GF-D8 (cell line): Measurements from ENCODE around the gene NAP1L4.
A peak's percentile ranks its signal among the peaks of the same experiment; 100 is the strongest.
"Not testable (repeated sequence)": the region's sequence is repeated elsewhere in the genome, so short reads cannot be mapped to it uniquely, and the experiment has no call there.

Source experiments
- DNase-seq: peaks from one replicate; lab custom pipeline; 2025; lab: John Stamatoyannopoulos, UW

NAP1L4 gene

GRCh38 chr11:2905299-2905698 lies 86.8 kb downstream of the NAP1L4 start:
- not testable (repeated sequence) for DNase-seq

DNA sequence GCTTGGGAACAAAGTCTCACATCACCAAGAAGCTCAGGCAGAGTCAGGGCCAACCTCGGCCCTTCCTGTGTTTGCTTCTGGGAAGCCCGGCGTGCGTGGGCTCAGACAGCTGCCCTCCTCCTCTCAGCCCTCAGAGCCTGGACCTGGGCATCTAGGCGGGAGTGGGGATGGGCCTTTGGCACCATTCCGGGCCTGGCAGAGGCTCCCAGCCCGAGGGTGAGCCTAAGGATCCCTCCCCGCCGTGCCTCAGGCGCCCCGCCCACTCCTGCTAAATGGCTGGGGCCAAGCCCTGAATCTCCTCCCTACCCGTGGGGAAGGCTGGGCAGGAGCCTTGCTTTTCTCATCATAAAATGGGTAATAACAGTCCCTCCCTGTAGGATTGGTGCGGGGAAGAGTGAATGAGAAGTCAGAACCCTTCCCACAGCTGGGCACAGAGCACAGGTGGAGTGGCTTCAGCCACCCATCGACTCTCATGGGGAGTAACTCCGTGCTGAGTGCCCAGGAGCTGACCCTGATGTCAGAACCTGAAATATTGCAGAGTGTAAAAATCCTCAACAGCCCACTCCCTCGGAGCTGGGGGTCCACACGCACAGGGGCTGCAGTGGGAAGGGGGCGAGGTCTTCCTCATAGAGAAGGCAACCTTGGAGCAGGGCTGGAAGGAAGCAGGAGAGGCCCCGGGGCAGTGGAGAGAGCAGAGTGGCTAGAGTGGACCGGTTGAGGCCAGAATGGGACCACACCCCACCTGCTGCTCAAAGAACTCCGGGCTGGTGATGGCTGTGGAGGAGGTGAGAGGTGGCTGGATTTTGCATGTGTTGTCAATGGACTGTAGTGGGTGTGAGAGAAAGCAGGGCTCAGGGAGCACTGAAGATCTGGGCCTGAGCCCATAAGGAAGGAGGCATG lies 87.7 kb downstream of the NAP1L4 start:
- DNase-seq = no peak

DNA sequence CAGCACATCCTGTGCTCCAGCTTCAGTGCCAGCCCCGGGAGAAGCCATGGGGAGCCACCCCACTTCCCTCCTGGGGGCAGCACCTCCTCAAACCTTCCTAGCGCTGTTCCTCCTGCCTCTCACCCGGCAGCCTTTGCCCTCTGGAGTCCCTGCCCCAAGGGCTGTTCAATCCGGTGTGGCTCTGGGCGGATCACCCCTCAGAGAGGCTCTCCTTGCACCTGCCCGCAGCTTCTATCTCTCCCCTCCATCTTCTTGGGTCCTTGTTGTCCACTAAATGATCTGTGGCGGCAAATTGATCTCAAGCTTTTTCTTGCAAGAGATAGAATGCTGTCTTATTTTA lies 88.5 kb downstream of the NAP1L4 start:
- no peak for DNase-seq

GRCh38 chr11:2902784-2903671 lies 89.1 kb downstream of the NAP1L4 start:
- no peak for DNase-seq

GRCh38 chr11:2901854-2902783 lies 90.0 kb downstream of the NAP1L4 start:
- peak; percentile 49 for DNase-seq

DNA sequence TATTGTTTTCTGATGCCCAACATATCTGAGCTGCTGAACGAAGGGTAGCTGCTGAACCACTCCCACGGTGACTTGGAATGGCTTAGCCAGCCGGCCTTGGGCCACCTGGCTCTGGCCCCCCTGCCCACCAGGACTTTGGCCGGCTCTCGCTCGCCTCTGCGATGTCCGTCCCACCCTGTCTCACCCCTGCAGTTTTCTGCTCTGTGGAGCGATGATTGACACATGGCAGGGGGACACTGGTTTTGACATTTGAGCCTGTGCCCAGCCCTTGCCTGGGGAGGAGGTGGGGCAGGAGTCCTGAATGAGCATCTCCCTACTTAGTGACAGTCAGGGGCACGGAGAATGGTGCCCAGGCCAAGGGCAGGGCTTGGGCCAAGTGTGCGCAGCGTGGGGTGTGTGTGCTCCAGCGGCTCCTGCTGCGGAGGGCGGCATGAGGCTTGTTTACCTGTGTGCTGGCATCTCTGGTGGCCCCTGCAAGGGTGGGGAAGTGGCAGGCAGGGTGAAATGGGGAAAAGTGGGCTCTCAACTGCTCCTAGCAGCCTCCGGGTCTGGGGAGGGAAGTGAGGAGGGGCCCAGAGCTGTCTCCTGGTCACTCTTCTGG lies 90.8 kb downstream of the NAP1L4 start:
- no peak for DNase-seq

DNA sequence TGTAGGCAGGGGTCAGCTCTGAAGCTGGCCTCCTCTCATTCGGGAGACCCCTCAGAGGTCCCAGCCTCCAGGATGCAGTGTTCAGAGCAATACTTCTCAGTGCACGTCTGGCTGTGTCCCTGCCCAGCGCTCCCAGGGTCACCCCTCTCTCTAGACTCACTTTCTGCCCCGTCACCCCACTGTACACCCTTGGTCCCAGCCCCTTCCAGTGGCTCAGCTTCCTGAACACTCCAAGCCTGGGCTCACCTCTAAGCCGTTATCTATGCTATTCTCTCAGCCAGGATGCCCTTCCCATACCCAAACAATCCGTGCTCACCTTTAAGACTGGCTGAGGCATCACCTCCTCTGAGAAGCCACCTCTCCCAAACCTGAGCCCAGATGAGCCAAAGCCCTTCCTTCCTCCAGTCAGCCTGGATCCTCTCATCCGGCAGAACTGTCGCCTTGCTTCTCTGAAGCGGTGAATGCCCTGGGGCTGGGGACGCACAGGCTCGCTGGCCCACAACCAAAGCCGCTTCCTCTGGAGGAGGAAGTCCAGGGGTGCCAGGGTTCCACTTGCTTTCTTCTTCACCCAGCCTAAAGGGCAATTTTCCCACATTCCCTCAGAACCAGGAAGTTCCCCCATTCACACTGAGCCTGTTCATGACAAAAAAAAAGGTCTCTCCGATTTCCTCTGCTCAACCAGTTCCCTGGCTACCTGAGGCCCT lies 92.9 kb downstream of the NAP1L4 start:
- DNase-seq = peak; percentile 25

GRCh38 chr11:2898366-2899079 lies 93.6 kb downstream of the NAP1L4 start:
- peak; percentile 51 for DNase-seq

GRCh38 chr11:2897048-2897447 lies 95.1 kb downstream of the NAP1L4 start:
- no peak for DNase-seq

GRCh38 chr11:2896047-2896446 lies 96.1 kb downstream of the NAP1L4 start:
- DNase-seq = no peak
